HepG2 (cell line): Measurements from ENCODE around the gene MIX23. TPM values are rescaled to one million over a fixed set of nuclear protein-coding genes. Genes with fewer than 3 reads are reported as not detected.
A peak's percentile ranks its signal among the peaks of the same experiment; 100 is the strongest.

ENCODE experiments used
- ETV5 ChIP-seq: IDR thresholded peaks from 2 replicates; pipeline ENCODE4 v1.6.1; 2018; ENCODE audit warnings: missing biosample characterization, missing genetic modification reagents, inconsistent platforms, borderline replicate concordance
- GATA4 ChIP-seq: sonication (generic); IDR thresholded peaks from 2 replicates; pipeline ENCODE4 v1.6.1; 2016; ENCODE audit warnings: antibody characterized with exemption, low read depth, borderline replicate concordance
- KAT8 ChIP-seq: IDR thresholded peaks from 2 replicates; pipeline ENCODE4 v1.6.1; 2016; ENCODE audit warnings: missing genetic modification reagents, missing compliant biosample characterization
- KLF12 ChIP-seq: sonication (generic); formaldehyde crosslinking; IDR thresholded peaks from 2 replicates; pipeline ENCODE4 v1.4.0; 2020; ENCODE audit warnings: missing genetic modification reagents, borderline replicate concordance
- NFIC ChIP-seq: IDR thresholded peaks from 2 replicates; pipeline ENCODE4 v1.6.1; 2012; ENCODE audit warnings: mild to moderate bottlenecking, low read length, inconsistent platforms
- REL ChIP-seq: sonication (generic); formaldehyde crosslinking; conservative IDR thresholded peaks from 2 replicates; pipeline ENCODE4 v1.8.0; 2022; ENCODE audit warnings: mild to moderate bottlenecking, missing genetic modification reagents, moderate library complexity
- SNRNP70 ChIP-seq: fragments of 200-400 bp; formaldehyde crosslinking; IDR thresholded peaks from 2 replicates; pipeline ENCODE4 v1.6.1; 2017; ENCODE audit warnings: mild to moderate bottlenecking, low read depth, low read length, moderate library complexity
- TBP ChIP-seq: sonication (generic); formaldehyde crosslinking; IDR thresholded peaks from 2 replicates; pipeline ENCODE4 v1.5.0; 2020; ENCODE audit warnings: missing genetic modification reagents
- ZBTB20 ChIP-seq: sonication (generic); formaldehyde crosslinking; IDR thresholded peaks from 2 replicates; pipeline ENCODE4 v1.8.1; 2023; ENCODE audit warnings: missing genetic modification reagents, low read depth, mild to moderate bottlenecking, borderline replicate concordance
- ZFP36L2 ChIP-seq: sonication (generic); formaldehyde crosslinking; IDR thresholded peaks from 2 replicates; pipeline ENCODE4 v1.4.0; 2020; ENCODE audit warnings: missing genetic modification reagents
- ZFP90 ChIP-seq: sonication (generic); formaldehyde crosslinking; IDR thresholded peaks from 2 replicates; pipeline ENCODE4 v1.8.0; 2022; ENCODE audit warnings: missing genetic modification reagents, mild to moderate bottlenecking, inconsistent platforms, borderline replicate concordance
- ZFY ChIP-seq: sonication (generic); formaldehyde crosslinking; IDR thresholded peaks from 2 replicates; pipeline ENCODE4 v1.4.0; 2020; ENCODE audit warnings: missing genetic modification reagents
- ZNF337 ChIP-seq: sonication (generic); formaldehyde crosslinking; IDR thresholded peaks from 2 replicates; pipeline ENCODE4 v1.5.1; 2020; ENCODE audit warnings: missing genetic modification reagents, low read depth, mild to moderate bottlenecking, borderline replicate concordance
- ZNF496 ChIP-seq: sonication (generic); formaldehyde crosslinking; IDR thresholded peaks from 2 replicates; pipeline ENCODE4 v1.8.1; 2023; ENCODE audit warnings: mild to moderate bottlenecking, moderate library complexity, missing genetic modification reagents; ENCODE audit not compliant: insufficient replicate concordance
- ZNF720 ChIP-seq: sonication (generic); formaldehyde crosslinking; IDR thresholded peaks from 2 replicates; pipeline ENCODE4 v1.4.0; 2020; ENCODE audit warnings: missing genetic modification reagents
- ZNF781 ChIP-seq: sonication (generic); formaldehyde crosslinking; IDR thresholded peaks from 2 replicates; pipeline ENCODE4 v1.5.1; 2020; ENCODE audit warnings: borderline replicate concordance, mild to moderate bottlenecking, missing genetic modification reagents; ENCODE audit errors: not compliant biosample characterization
- polyA plus RNA-seq, 8 experiments: library from polyadenylated mRNA; depleted of rRNA in 3 of 8; stranded (reverse) in 7 of 8; unstranded in 1 of 8; fragments of >200 nt; fragmentation: Illumina TruSeq in 4 of 8; extraction: Trizol in 4 of 8; gene quantifications; 2 replicates each; pipeline versions ENCODE4 v1.2.1 to v1.2.3, GENCODE V29; 2011 to 2016; ENCODE audit warnings: low read depth in 4 of 8, missing spikeins in 1 of 8, mixed read lengths in 1 of 8; ENCODE audit not compliant: insufficient read depth in 1 of 8
- total RNA-seq, 5 experiments: library from RNA; depleted of rRNA; stranded (reverse); fragments of >200 nt; fragmentation: Illumina TruSeq; extraction: Trizol; gene quantifications; 2 replicates each; pipeline ENCODE4 v1.2.3, GENCODE V29; 2016; ENCODE audit warnings: low read depth in 1 of 5
- TF ChIP-seq, protein P1 (sequence below): sonication (generic); formaldehyde crosslinking; IDR thresholded peaks from 2 replicates; pipeline ENCODE4 v1.5.1; 2020; ENCODE audit warnings: mild to moderate bottlenecking, moderate library complexity, missing genetic modification reagents
- TF ChIP-seq, protein P2 (sequence below): sonication (generic); formaldehyde crosslinking; conservative IDR thresholded peaks from 2 replicates; pipeline ENCODE4 v1.4.0; 2020; ENCODE audit warnings: missing genetic modification reagents
- TF ChIP-seq, protein P3 (sequence below): sonication (generic); formaldehyde crosslinking; IDR thresholded peaks from 2 replicates; pipeline ENCODE4 v1.4.0; 2020; ENCODE audit warnings: mild to moderate bottlenecking, missing genetic modification reagents, borderline replicate concordance
- TF ChIP-seq, protein P4 (sequence below): sonication (generic); formaldehyde crosslinking; IDR thresholded peaks from 2 replicates; pipeline ENCODE4 v1.4.0; 2020; ENCODE audit warnings: missing genetic modification reagents

MIX23 gene
- total and polyA plus RNA-seq, 2 of the 13 experiments (the other 11 are each of a cell fraction or from before 2014, with no cell fraction given) = 20.0 to 152 TPM

DNA sequence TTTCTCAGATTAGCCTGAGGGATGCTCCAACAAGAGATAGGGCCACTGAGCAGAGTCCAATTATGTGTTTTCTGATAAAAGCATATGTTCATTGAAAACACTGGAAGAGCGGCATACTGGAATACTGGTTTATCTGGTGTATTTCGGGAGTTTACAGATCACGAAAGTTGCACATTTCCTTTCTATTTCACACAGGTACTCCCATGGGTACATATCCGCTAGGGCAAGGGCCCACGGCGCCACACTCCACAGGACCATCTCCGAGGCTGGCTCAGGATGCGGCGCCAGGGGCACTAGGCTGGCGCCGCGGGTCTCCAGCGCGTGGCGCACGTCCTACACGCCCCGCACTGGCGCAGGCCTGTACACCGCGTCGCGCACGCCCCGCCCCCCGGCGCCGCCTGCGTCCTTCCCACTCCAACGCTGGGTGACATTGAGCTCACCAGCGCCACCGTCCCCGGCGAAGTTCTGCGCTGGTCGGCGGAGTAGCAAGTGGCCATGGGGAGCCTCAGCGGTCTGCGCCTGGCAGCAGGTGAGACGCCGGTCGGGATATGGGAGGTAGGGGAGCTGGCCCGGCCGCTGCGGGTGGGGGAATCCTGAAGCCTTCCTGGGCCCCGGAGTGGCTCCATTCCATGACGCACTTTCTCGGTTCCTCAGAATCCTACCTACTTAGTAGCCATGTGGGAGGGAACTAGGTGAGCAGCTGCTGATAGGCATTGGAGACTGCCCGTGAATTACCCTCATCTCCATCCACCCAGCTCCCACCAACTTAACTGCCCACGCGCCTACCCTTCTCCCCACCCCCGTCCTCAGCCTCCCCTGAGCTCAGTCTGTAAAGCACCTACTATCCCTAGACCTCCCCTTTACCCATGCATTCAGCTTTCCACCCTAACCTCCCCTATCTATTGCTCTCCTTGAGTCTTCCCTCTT is 1.0 kb upstream of the MIX23 start, which contains the start of gene FAM162A (continued):
- no peak for TF ChIP-seq ZNF720 (CRISPR knock-in tag)
- TF ChIP-seq KLF12 (CRISPR knock-in tag) = peak; percentile 82
- TF ChIP-seq, protein P1, sequence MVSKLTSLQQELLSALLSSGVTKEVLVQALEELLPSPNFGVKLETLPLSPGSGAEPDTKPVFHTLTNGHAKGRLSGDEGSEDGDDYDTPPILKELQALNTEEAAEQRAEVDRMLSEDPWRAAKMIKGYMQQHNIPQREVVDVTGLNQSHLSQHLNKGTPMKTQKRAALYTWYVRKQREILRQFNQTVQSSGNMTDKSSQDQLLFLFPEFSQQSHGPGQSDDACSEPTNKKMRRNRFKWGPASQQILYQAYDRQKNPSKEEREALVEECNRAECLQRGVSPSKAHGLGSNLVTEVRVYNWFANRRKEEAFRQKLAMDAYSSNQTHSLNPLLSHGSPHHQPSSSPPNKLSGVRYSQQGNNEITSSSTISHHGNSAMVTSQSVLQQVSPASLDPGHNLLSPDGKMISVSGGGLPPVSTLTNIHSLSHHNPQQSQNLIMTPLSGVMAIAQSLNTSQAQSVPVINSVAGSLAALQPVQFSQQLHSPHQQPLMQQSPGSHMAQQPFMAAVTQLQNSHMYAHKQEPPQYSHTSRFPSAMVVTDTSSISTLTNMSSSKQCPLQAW (CRISPR knock-in tag) = peak; percentile 73; the same call in 1 of the 2 replicates
- TF ChIP-seq SNRNP70 = no peak
- TF ChIP-seq ZNF496 (CRISPR knock-in tag) = no peak
- TF ChIP-seq ZFP36L2 (CRISPR knock-in tag) = peak; percentile 81; the same call in 1 of the 2 replicates
- peak; percentile 90 for TF ChIP-seq ZFY (CRISPR knock-in tag)
- peak; percentile 51 for TF ChIP-seq ZNF781 (CRISPR knock-in tag)
- TF ChIP-seq, protein P2, sequence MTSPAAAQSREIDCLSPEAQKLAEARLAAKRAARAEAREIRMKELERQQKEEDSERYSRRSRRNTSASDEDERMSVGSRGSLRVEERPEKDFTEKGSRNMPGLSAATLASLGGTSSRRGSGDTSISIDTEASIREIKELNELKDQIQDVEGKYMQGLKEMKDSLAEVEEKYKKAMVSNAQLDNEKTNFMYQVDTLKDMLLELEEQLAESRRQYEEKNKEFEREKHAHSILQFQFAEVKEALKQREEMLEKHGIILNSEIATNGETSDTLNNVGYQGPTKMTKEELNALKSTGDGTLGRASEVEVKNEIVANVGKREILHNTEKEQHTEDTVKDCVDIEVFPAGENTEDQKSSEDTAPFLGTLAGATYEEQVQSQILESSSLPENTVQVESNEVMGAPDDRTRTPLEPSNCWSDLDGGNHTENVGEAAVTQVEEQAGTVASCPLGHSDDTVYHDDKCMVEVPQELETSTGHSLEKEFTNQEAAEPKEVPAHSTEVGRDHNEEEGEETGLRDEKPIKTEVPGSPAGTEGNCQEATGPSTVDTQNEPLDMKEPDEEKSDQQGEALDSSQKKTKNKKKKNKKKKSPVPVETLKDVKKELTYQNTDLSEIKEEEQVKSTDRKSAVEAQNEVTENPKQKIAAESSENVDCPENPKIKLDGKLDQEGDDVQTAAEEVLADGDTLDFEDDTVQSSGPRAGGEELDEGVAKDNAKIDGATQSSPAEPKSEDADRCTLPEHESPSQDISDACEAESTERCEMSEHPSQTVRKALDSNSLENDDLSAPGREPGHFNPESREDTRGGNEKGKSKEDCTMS (CRISPR knock-in tag) = no peak
- TF ChIP-seq KAT8 (CRISPR knock-in tag) = peak; percentile 87
- TF ChIP-seq ZBTB20 (CRISPR knock-in tag) = peak; percentile 82
- peak; percentile 8; the same call in 1 of the 2 replicates for TF ChIP-seq NFIC
- TF ChIP-seq, protein P3, sequence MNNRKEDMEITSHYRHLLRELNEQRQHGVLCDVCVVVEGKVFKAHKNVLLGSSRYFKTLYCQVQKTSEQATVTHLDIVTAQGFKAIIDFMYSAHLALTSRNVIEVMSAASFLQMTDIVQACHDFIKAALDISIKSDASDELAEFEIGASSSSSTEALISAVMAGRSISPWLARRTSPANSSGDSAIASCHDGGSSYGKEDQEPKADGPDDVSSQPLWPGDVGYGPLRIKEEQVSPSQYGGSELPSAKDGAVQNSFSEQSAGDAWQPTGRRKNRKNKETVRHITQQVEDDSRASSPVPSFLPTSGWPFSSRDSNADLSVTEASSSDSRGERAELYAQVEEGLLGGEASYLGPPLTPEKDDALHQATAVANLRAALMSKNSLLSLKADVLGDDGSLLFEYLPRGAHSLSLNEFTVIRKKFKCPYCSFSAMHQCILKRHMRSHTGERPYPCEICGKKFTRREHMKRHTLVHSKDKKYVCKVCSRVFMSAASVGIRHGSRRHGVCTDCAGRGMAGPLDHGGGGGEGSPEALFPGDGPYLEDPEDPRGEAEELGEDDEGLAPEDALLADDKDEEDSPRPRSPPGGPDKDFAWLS (CRISPR knock-in tag) = peak; percentile 93; the same call in 1 of the 2 replicates
- TF ChIP-seq GATA4 = no peak; the same call in 1 of the 2 replicates
- peak; percentile 89; the same call in 1 of the 2 replicates for TF ChIP-seq ZNF337 (CRISPR knock-in tag)
- TF ChIP-seq REL = 0 out of 2 replicates have a peak, but pooled peaks have one; percentile 71
- TF ChIP-seq ZFP90 = peak; percentile 67; the same call in 1 of the 2 replicates
- TF ChIP-seq, protein P4, sequence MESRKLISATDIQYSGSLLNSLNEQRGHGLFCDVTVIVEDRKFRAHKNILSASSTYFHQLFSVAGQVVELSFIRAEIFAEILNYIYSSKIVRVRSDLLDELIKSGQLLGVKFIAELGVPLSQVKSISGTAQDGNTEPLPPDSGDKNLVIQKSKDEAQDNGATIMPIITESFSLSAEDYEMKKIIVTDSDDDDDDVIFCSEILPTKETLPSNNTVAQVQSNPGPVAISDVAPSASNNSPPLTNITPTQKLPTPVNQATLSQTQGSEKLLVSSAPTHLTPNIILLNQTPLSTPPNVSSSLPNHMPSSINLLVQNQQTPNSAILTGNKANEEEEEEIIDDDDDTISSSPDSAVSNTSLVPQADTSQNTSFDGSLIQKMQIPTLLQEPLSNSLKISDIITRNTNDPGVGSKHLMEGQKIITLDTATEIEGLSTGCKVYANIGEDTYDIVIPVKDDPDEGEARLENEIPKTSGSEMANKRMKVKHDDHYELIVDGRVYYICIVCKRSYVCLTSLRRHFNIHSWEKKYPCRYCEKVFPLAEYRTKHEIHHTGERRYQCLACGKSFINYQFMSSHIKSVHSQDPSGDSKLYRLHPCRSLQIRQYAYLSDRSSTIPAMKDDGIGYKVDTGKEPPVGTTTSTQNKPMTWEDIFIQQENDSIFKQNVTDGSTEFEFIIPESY (CRISPR knock-in tag) = peak; percentile 17; the same call in 1 of the 2 replicates
- peak; percentile 62; the same call in 1 of the 2 replicates for TF ChIP-seq ETV5
- no peak; the same call in 1 of the 2 replicates for TF ChIP-seq TBP
